DOHH2 (cell line): ENCODE data around the gene LRP2.

Source experiments
- EZH2phosphoT487 ChIP-seq: fragments of 200-600 bp; sonication (generic); IDR thresholded peaks from 2 replicates; pipeline ENCODE4 v1.6.1; 2017; ENCODE audit warnings: borderline replicate concordance, mild to moderate bottlenecking, antibody characterized with exemption, low read length, moderate library complexity, mixed read lengths
- TF ChIP-seq, protein P1 (sequence below): fragments of 200-600 bp; sonication (generic); IDR thresholded peaks from one replicate; pipeline ENCODE4 v1.5.1; 2014; ENCODE audit warnings: antibody characterized with exemption, mild to moderate bottlenecking, low read depth, low read length; ENCODE audit not compliant: poor library complexity, severe bottlenecking

DNA sequence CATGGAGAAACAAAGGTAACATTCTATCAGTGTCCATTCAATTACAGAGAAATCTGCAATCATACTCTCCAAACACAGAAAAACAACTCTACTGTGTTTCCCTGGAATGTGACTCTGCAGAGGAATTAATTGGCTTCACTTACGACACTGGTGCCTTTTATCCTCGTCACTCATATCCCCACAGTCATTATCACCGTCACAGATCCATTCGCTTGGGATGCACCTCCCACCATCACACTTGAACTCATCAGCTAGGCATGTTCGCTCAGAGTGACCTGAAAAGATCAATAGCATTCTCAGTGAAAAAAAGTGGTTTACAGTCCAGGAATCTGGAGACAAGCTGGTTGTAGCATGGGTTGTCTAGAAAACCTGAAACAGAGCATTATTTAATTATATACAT lies 168.7 kb downstream of the LRP2 start:
- TF ChIP-seq, protein P1, sequence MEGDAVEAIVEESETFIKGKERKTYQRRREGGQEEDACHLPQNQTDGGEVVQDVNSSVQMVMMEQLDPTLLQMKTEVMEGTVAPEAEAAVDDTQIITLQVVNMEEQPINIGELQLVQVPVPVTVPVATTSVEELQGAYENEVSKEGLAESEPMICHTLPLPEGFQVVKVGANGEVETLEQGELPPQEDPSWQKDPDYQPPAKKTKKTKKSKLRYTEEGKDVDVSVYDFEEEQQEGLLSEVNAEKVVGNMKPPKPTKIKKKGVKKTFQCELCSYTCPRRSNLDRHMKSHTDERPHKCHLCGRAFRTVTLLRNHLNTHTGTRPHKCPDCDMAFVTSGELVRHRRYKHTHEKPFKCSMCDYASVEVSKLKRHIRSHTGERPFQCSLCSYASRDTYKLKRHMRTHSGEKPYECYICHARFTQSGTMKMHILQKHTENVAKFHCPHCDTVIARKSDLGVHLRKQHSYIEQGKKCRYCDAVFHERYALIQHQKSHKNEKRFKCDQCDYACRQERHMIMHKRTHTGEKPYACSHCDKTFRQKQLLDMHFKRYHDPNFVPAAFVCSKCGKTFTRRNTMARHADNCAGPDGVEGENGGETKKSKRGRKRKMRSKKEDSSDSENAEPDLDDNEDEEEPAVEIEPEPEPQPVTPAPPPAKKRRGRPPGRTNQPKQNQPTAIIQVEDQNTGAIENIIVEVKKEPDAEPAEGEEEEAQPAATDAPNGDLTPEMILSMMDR = no peak
- TF ChIP-seq EZH2phosphoT487 = no peak
